SKM-1 treated with dmso at 0.1 percent for 144 hours (cell line): ENCODE results near the gene MAP3K6.

Experiments used
- DNase-seq: peaks from one replicate; lab custom pipeline; 2025; ENCODE audit not compliant: unreplicated experiment; lab: John Stamatoyannopoulos, UW

Gene MAP3K6

GRCh38 chr1:27336756-27337155 is 30.0 kb downstream of the MAP3K6 start:
- DNase-seq, result no peak

GRCh38 chr1:27335506-27336422 is 31.0 kb downstream of the MAP3K6 start:
- DNase-seq, result no peak

DNA sequence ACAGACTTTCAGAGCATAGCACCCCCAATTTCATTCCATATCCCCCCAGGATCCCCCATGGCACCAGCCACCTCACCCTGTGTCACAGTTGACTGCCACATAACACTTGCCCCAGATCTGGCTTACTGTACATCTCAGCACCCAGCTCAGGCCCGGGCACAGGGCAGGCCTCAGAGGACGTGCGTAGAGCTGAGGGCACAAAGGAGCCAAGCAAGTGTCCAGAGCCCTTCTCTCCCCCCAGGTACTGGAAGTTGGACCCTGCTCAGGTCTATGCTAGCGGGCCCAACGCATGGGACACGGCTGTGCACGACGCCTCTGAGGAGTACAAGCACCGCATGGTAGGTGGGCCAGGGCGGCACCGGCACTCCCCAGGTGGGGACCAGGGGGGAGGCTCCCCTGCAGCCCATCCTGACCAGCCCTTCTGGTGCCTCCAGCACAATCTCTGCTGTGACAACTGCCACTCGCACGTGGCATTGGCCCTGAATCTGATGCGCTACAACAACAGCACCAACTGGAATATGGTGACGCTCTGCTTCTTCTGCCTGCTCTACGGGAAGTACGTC is 33.0 kb downstream of the MAP3K6 start:
- no peak for DNase-seq

GRCh38 chr1:27332536-27333281 is 34.1 kb downstream of the MAP3K6 start:
- peak; percentile 39 for DNase-seq

DNA sequence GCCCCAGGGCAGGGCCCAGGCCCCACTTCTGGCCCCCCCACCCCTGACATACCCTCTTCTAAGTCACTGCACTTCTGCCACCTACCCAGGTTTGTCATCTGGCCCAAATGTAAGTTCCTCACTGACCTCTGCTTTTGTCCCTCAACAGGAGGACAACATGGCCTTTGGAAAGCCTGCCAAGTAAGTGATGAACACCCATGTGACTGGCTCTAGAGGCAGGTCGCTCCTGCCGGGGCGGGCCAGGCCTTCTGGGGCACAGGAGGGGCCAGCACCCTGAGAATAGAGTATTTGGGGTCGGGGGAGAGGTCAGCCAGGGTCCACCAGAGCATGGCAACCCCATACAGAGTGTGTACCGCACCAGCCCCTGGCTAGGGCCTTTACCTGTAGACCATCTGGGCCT is 34.8 kb downstream of the MAP3K6 start:
- DNase-seq, result no peak

GRCh38 chr1:27331426-27331825 is 35.3 kb downstream of the MAP3K6 start:
- no peak for DNase-seq

DNA sequence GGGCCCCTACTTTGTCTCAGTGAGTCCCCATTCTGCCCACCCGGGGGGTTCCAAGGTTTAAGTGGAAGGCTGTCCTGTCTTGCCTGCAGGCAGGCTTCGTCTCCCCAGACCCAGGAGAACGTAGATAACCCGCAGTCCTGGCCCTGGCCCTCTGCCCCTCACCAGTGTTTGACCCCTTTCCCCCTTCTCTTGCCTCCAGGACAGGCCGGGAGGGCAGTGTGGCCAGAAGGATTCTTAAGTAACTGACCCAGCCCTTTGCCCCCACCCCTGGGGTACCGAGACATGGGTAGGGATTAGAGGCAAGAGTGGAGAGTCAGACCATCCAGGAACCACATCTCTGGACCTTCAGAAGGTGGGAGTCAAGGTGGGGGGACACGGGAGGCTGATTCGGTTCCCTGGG is 36.0 kb downstream of the MAP3K6 start:
- no peak for DNase-seq

- no peak for DNase-seq
Observed at GRCh38 chr1:27327964-27328363, 38.8 kb downstream of the MAP3K6 start.

- no peak for DNase-seq
Observed at GRCh38 chr1:27325286-27325685, 41.5 kb downstream of the MAP3K6 start.

DNA sequence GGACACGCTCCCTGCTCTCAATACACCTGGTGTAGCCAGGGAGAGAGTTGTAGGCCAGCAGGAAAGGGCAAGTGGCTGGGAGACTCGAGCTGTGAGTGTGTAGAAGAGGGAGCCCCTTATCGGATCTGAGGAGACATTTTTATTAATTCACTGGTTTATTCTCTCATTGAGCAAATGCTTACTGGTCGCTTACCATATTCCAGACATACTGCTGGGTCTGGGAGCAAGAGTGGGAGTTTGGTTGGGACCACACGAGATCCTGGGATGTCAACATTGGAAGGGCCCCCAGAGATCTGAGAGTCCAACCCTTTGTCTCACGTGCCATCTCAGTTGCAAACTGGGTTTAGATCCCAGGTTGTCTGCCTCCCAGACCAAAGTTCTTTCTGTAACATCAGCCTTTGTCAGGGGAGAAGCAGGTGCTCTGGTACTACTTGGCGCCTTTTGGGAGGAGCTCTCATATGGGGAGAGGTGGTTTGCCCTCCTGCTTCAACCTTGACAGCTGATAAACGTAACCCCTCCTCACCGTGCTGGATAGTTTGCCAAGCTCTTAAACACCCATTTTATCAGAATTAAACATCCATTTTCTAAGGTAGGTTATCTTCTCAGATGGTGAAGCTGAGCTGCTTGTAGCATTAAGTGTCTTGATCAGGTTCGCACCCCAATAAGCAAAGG is 44.1 kb downstream of the MAP3K6 start:
- DNase-seq, result no peak

GRCh38 chr1:27321813-27322568 is 44.8 kb downstream of the MAP3K6 start, which contains the start of gene TMEM222:
Gene TMEM222, plus strand, starts transcription at chr1:27322163. Its CDS starts 35 bp downstream, at chr1:27322198.
- DNase-seq, result peak; percentile 96

DNA sequence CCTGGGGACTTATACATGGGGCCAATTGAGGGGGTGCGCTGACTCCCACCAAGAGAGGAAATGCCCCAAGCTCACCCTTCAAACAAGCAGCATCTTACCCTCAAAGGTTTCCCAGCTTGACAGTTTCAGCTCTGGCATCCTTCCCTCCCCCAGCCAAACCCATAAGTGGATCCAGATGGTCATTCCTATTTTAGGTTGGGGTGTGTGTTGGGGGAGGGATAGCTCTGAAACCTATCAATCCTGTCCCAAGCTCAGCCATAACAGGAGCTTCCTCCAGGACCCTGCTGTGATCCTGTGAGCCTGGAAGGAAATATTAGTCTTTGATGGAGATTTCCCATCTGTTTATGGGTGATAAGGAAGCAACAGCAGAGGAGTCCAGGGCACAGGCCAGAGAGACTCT is 48.2 kb downstream of the MAP3K6 start:
- no peak for DNase-seq

GRCh38 chr1:27318136-27318535 is 48.6 kb downstream of the MAP3K6 start:
- DNase-seq, result no peak

- DNase-seq, result no peak
Observed at GRCh38 chr1:27316860-27317259, 49.9 kb downstream of the MAP3K6 start.

DNA sequence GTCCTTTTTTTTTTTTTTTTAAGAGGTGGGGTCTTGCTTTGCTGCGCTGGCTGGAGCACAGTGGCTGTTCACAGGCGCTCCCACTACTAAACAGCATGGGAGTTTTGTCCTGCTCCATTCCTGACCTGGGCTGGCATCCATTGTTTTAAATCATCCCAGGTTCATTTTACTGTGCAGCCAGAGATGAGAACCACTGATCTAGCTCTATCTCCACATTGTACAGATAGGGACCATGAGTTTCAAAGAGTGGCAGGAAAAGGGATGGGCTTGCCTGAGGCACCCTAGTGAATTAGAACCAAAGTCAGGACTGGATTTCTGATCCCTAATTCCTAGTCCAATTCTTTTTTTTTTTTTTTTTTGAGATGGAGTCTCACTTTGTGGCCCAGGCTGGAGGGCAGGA is 52.0 kb downstream of the MAP3K6 start:
- no peak for DNase-seq

GRCh38 chr1:27314169-27314568 is 52.6 kb downstream of the MAP3K6 start:
- DNase-seq, result no peak

DNA sequence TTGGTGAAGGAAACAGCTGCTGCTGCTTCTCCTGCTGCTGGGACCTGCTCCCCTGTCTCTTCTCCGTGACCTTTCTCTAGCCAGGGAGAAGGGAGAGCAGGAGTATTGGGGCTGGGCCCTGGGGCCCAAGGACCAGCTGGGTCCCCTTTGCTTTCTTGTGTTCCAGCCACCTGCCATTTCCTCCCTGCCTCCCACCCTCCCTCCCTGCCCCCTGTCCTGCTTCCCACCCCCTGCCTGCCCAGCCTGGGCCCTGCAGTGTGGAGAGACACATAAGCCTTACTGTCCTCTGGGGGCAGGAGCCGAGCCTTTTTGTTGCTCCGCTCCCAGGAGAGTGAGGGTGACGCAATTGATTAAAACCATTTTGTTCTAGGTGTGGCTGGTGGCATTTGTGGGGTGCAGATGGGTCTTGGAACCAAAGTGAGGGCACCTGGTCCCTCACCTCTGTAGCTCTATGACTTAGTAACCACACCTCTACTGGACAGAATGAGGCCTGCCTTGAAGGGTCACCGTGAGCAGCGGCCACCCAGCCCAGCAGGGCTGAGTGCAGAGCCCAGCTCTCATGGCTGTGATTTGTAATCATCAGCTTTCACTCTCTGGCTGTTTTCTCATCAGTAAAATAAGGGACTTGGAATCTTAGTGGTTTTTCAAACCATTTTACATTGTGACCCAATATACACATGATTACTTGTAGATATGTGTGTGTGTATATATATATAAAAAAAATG is 58.7 kb downstream of the MAP3K6 start:
- DNase-seq, result no peak

- no peak for DNase-seq
Observed at GRCh38 chr1:27306892-27307761, 59.6 kb downstream of the MAP3K6 start.

GRCh38 chr1:27306071-27306470 is 60.7 kb downstream of the MAP3K6 start:
- DNase-seq, result no peak
